ENCODE data around the gene C11orf68. TPM values are rescaled to one million over a fixed set of nuclear protein-coding genes. Genes with fewer than 3 reads are reported as not detected.

Gene C11orf68
- total and polyA plus RNA-seq, 9 of the 15 experiments (the other 6 are each of a cell fraction or from before 2014, with no cell fraction given), result 3.6 to 35.9 (median 12.8) TPM

DNA sequence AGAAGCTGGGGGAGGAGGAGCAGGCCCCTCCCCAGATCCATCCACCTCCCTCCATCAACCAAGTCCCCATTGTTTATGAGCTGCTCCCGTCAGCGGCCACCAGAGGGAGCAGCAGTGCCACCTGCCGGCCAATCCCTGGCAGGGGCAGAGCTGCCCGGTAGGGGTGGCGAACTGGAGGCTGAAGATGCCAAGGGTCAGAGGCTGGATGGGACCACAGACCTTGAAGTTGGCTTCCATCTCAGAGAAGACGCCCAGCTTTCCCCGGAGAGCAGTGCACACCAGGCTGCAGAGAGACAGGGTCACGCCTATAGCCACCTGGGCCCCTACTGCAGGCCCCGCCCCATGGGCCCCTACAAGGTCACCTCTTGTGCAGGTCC is 34.2 kb downstream of the C11orf68 start (continued):
- TF ChIP-seq, protein P1, sequence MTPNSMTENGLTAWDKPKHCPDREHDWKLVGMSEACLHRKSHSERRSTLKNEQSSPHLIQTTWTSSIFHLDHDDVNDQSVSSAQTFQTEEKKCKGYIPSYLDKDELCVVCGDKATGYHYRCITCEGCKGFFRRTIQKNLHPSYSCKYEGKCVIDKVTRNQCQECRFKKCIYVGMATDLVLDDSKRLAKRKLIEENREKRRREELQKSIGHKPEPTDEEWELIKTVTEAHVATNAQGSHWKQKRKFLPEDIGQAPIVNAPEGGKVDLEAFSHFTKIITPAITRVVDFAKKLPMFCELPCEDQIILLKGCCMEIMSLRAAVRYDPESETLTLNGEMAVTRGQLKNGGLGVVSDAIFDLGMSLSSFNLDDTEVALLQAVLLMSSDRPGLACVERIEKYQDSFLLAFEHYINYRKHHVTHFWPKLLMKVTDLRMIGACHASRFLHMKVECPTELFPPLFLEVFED (CRISPR knock-in tag; conservative IDR thresholded peaks at IDR 0.05), result no peak
- TF ChIP-seq BHLHE40 (IDR thresholded peaks at IDR 0.05; ENCODE audit: low read length), result 0 out of 2 replicates have a peak, but pooled peaks have one; percentile 31
- TF ChIP-seq MAZ (CRISPR knock-in tag; conservative IDR thresholded peaks at IDR 0.05 in 1 of 2, IDR thresholded peaks at IDR 0.05 in 1 of 2), result peak; percentile 73 to 92; a peak in 3 of 4 replicates
- no peak for TF ChIP-seq ZNF143 (CRISPR knock-in tag; IDR thresholded peaks at IDR 0.05)
- TF ChIP-seq VEZF1 (CRISPR knock-in tag; IDR thresholded peaks at IDR 0.05), result peak; percentile 64
- peak; percentile 96 for TF ChIP-seq XRCC5 (IDR thresholded peaks at IDR 0.05; ENCODE audit: low read depth, low read length)
- no peak for TF ChIP-seq ZNF165 (CRISPR knock-in tag; IDR thresholded peaks at IDR 0.05; ENCODE audit: borderline replicate concordance)
- no peak for TF ChIP-seq ETV6 (IDR thresholded peaks at IDR 0.05; ENCODE audit: borderline replicate concordance in 1 of 2, low read depth in 2 of 2, low read length in 1 of 2)
- TF ChIP-seq ETV6 (CRISPR knock-in tag; IDR thresholded peaks at IDR 0.05; ENCODE audit: borderline replicate concordance), result no peak
- TF ChIP-seq, protein P2, sequence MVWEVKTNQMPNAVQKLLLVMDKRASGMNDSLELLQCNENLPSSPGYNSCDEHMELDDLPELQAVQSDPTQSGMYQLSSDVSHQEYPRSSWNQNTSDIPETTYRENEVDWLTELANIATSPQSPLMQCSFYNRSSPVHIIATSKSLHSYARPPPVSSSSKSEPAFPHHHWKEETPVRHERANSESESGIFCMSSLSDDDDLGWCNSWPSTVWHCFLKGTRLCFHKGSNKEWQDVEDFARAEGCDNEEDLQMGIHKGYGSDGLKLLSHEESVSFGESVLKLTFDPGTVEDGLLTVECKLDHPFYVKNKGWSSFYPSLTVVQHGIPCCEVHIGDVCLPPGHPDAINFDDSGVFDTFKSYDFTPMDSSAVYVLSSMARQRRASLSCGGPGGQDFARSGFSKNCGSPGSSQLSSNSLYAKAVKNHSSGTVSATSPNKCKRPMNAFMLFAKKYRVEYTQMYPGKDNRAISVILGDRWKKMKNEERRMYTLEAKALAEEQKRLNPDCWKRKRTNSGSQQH (CRISPR knock-in tag; IDR thresholded peaks at IDR 0.05), result no peak
- TF ChIP-seq RCOR1 (IDR thresholded peaks at IDR 0.05; ENCODE audit: borderline replicate concordance in 1 of 2, low read depth in 2 of 2, low read length in 2 of 2), result peak; percentile 37 to 51; a peak in 1 of 4 replicates
- no peak for TF ChIP-seq PCBP2 (IDR thresholded peaks at IDR 0.05; ENCODE audit: low read depth, low read length, poor library complexity, severe bottlenecking)
- TF ChIP-seq ZNF408 (CRISPR knock-in tag; IDR thresholded peaks at IDR 0.05; ENCODE audit: low read depth), result no peak
- no peak for TF ChIP-seq ZNF253 (CRISPR knock-in tag; conservative IDR thresholded peaks at IDR 0.05)
- TF ChIP-seq, protein P3, sequence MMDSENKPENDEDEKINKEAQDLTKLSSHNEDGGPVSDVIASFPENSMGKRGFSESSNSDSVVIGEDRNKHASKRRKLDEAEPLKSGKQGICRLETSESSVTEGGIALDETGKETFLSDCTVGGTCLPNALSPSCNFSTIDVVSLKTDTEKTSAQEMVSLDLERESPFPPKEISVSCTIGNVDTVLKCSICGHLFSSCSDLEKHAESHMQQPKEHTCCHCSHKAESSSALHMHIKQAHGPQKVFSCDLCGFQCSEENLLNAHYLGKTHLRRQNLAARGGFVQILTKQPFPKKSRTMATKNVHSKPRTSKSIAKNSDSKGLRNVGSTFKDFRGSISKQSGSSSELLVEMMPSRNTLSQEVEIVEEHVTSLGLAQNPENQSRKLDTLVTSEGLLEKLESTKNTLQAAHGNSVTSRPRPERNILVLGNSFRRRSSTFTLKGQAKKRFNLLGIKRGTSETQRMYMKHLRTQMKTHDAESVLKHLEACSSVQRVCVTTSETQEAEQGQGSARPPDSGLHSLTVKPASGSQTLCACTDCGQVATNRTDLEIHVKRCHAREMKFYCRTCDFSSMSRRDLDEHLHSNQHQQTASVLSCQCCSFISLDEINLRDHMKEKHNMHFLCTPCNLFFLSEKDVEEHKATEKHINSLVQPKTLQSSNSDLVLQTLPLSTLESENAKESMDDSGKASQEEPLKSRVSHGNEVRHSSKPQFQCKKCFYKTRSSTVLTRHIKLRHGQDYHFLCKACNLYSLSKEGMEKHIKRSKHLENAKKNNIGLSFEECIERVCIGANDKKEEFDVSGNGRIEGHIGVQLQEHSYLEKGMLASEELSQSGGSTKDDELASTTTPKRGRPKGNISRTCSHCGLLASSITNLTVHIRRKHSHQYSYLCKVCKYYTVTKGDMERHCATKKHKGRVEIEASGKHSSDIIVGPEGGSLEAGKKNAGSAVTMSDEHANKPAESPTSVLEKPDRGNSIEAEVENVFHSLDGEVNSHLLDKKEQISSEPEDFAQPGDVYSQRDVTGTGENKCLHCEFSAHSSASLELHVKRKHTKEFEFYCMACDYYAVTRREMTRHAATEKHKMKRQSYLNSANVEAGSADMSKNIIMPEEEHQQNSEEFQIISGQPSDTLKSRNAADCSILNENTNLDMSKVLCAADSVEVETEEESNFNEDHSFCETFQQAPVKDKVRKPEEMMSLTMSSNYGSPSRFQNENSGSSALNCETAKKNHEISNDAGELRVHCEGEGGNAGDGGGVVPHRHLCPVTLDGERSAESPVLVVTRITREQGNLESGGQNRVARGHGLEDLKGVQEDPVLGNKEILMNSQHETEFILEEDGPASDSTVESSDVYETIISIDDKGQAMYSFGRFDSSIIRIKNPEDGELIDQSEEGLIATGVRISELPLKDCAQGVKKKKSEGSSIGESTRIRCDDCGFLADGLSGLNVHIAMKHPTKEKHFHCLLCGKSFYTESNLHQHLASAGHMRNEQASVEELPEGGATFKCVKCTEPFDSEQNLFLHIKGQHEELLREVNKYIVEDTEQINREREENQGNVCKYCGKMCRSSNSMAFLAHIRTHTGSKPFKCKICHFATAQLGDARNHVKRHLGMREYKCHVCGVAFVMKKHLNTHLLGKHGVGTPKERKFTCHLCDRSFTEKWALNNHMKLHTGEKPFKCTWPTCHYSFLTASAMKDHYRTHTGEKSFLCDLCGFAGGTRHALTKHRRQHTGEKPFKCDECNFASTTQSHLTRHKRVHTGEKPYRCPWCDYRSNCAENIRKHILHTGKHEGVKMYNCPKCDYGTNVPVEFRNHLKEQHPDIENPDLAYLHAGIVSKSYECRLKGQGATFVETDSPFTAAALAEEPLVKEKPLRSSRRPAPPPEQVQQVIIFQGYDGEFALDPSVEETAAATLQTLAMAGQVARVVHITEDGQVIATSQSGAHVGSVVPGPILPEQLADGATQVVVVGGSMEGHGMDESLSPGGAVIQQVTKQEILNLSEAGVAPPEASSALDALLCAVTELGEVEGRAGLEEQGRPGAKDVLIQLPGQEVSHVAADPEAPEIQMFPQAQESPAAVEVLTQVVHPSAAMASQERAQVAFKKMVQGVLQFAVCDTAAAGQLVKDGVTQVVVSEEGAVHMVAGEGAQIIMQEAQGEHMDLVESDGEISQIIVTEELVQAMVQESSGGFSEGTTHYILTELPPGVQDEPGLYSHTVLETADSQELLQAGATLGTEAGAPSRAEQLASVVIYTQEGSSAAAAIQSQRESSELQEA (IDR thresholded peaks at IDR 0.05; ENCODE audit: low read depth), result no peak
- no peak for TF ChIP-seq PRMT5 (CRISPR knock-in tag; IDR thresholded peaks at IDR 0.05)
